Erythroblast (primary cell): ENCODE data around the gene SHROOM1.
A peak's percentile ranks its signal among the peaks of the same experiment; 100 is the strongest.

Source experiments
- DNase-seq, 2 experiments: peaks; one replicate each; lab custom pipeline; 2025; lab: John Stamatoyannopoulos, UW
- GATA1 ChIP-seq: IDR thresholded peaks from 2 replicates; pipeline ENCODE4 v1.6.1; 2011; ENCODE audit warnings: low read depth, mild to moderate bottlenecking, control low read depth, low read length, moderate library complexity
- POLR2A ChIP-seq: IDR thresholded peaks from 2 replicates; pipeline ENCODE4 v1.6.1; 2011; ENCODE audit warnings: mild to moderate bottlenecking, low read length

The SHROOM1 gene

DNA sequence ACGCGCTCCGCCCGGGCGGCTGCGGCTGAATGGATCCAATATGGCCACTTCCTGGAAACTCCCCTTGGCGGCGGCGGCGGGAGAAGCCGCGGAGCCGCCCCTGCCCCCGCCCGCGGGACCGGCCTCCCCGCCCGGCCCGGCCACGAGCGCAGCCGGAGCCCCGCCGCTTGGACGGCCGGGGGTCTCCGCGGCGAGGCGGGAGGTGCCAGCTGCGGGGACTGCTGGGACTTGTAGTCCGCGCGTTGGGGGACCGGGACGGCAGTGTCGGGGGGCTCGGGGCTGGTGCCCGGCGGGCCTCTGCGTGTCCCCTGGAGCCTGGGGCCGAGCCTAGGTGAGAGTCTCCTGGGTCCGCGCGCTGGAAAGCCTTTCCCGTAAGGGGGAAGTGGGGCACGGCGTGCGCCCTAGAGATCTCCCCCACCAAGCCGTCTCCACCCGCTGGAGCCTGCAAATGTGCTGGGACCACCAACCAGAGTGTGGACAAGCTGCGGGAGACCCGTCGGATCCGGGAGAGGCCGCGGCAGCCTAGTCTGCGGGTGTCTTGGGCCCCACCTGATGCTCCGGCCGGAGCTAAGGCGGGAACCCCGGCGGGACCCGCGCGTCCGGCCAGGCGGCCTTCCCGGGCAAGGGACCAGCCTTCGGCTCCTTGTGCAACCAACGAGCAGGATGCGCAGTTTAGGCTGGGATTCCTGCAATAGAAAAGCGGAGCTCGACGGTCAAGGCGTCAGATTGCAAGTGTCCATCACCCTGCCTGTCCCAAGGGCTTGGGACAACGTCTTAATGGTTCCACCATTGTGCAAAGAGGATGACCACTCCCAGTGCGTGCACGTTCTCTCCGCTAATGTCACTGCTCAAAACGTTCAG lies 53.0 kb downstream of the SHROOM1 start, which contains the start of gene SEPTIN8:
SEPTIN8 (minus strand) TSS at position 31 of the 861 bp plus-strand sequence. CDS start 102 bp downstream, outside the sequence.
- DNase-seq: peak; percentile 67 to 78
- TF ChIP-seq GATA1: no peak
- TF ChIP-seq POLR2A: peak; percentile 18

DNA sequence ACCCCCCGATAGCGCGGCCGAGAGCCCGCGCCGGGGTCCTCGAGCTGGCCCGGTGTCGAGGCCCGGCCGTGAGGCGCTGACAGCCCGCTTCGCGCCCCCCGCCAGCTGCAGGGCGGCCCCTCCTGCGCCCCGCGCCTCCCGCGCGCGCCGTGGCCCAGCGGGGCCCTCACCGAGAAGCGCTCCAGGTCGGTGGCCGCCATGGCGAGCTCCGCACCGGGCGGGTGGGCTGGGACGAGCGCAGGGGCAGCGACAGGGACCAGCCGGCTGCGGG lies 53.6 kb downstream of the SHROOM1 start:
- TF ChIP-seq GATA1 (no peak), POLR2A (no peak)
- DNase-seq: no peak

DNA sequence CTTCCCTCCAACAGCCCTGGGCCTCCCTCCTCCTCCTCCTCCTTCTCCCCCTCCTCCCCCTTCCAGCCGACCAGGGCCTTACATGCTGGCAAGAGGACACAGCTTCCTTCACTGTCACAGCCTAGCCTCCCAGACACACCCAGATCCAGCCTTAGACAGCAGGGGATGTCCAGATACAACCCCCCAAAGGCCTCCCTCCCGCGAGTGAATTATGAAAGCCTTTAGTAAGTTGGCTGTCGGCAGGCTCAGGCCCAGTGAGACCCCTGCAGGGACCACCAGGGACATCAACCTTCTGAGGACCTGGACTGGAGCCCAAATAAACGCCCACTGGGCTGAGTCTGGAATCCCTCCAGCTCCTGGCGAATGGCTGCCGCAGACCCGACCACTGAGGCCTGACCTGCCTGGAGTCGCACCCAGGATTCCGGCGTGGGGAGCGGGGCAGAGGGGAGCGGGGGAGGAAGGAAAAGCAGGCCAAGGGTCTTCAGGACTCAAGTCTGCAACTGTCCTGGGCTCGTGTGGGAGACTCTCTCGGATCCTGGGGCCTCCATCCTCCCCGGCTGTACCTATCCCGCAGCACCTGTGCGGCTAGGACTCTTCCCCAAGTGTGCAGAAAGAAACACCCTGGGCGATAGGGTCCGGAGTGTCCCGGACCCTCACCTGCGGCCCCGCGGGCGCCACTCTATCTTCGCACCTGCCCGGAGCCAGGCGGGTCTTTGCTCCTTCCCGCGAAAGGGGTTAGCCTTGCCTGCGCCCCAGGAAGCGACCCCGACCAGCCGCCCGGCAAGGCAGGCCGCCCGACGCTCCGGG lies 54.1 kb downstream of the SHROOM1 start:
- peak; percentile 66 to 75 for DNase-seq
- TF ChIP-seq POLR2A: no peak
- no peak for TF ChIP-seq GATA1

DNA sequence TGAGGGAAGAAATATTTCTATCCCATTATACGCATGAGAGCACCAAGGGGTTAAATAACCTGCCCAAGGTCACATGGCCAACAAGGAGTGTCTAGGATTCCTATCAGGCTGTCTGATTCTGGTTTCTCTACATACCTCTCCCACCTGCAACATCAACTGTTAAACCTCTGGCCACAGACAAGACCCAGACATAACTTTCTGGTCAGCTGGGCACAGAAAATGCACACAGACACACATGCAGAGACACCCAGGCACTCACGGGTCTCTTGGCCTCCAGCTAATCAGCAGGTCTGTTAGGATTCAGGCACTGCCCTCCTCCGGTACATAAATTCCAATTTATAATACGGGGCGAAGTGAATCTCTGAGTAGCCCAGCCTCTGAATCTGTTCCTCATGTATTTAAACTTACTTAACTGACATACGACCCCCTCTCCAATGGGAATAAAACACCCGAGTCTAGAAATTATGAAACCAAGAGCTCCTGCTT lies 54.9 kb downstream of the SHROOM1 start:
- TF ChIP-seq POLR2A (no peak), GATA1 (no peak)
- peak; percentile 26 to 33 for DNase-seq

DNA sequence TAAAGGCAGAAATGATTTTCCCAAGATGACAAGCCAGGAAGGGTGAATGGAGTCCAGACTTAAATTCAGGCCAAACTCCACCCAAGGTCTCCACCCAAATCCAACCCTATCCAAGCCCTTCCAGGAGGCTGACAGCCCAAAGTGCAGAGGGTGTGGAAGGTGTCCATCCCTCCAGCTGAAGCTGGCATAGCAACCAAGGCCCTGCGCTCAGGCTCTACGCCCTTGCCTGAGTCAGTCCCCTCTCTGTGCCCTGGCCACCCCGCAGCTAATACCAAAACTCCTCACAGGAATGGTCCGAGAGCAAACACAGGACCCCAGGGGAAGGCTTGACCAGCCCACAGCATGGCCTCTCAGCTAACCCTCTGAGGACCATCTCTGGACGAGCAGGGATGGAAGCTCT lies 55.6 kb downstream of the SHROOM1 start:
- DNase-seq: no peak
- no peak for TF ChIP-seq POLR2A
- TF ChIP-seq GATA1: no peak

DNA sequence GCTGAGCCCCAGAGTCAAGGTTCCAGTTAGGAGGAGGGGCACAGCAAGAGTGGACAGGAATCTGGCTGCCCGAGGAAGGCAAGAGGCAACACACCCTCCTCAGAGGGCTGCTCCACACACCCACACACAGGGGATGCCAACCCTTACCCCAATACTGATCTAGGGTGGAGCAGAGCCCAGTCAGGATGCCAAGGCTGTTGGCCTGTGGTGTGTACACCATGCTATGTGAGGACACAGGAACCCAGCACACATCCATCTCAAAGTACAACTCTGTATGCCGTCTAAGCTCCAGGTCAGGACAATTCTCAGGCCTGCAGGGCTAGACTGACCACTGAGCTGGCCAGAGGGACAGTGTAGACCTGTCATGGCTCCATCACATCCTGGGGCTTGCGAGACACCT lies 56.0 kb downstream of the SHROOM1 start:
- TF ChIP-seq POLR2A (no peak), GATA1 (no peak)
- no peak for DNase-seq

DNA sequence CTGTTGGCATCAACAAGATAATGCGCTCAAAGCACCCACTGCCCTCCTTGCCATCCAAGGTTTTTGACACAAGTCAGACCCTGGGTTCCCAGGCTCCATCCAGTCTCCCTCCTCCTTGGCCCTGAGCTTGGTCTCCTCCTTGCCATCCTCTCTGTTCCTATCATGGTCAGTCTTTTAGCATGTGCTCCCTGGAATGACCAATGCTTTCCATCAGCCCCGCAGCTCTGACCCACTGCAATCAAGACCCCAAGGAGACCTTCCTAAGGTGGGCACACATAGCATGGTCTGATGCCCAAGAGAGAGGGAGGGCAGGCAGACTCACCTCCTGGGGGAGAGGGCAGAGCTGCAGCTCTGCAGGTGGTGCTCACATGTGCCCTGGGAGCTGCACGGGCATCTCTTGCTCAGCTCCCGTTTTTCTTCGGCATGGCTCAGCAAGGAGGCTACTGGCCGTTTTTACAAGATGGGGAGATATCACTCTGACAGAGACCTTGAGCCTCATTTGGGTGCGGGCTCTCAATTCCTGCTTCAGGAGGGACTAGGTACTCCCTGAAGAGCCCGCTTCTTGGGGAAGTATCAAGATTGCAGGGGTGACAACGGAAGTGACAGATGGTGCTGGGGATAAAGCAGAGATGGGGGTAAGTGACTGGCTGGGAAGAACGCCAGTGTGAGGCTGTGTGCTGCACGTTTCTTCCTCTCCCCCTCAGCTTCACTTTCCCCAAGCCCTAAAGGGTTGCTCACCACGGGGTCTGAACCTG lies 56.7 kb downstream of the SHROOM1 start:
- TF ChIP-seq GATA1 (no peak), POLR2A (no peak)
- peak; percentile 34 to 69 for DNase-seq

DNA sequence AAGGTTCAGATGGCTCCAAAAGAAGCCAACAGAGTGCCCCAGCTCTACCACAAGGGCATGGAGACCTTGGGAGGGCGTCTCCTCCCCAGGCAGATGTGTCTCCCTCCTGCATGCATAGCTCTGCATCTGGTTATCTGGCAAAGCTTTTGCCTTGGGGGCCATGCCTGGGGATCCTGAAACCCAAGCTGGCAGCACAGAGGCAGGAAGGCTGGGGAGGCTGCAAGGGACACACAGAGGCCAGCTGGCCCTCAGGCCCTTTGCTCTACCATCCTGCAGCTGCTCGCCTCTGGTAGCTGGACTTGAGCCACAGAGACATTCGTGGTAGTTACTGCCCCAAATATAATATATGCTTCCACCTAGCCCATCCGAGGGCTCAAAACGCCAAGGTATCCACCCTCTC lies 57.3 kb downstream of the SHROOM1 start:
- no peak for TF ChIP-seq POLR2A
- DNase-seq: peak; percentile 24 to 62

DNA sequence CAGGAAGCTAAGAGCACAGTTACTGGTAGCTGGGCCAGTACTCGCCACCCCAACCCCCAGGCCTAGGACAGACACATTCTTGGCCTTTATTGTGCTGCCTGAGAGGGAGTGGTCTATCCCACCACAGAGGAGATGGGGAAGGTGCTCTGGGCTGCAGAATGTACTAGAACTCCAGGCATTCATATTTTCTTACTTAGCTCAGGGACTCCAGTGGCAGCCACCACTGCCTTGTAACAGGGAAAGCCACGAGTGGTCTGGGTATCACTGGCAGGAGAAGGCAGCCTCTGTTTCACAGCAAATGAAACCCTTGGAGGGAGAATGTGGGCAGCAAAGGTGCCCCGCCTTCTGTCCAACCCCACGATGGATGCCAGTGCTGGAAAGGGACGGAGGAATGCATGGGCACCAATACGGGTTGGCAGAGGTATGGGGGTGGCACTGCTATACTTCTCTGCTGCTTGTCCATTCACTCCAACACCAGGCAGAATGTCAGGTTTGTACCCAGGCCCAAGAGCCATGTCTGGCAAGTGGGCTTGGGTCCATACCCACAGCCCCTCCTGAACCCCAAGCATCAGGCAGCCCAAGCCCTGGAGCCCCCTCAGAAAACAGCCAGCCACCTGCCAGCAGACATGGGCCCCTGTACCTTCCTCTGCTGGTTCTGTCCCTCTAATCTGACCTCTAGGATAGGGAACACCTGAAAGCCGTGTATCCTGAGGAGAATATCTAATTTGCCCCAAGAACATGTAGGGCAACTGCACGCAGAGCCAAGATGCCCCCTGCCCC lies 58.0 kb downstream of the SHROOM1 start:
- TF ChIP-seq POLR2A (no peak), GATA1 (no peak)
- no peak for DNase-seq
